AG09309 (cell line): Measurements from ENCODE around the gene MSL1.

Source experiments
- DNase-seq: peaks from one replicate; pipeline ENCODE4 v3.0.0-alpha.2; 2010; ENCODE audit warnings: low read depth
- H3K4me3 ChIP-seq: 2 replicates; pipeline ENCODE4 v1.5.1; 2011; ENCODE audit warnings: mild to moderate bottlenecking, low read depth, low read length, moderate library complexity; ENCODE audit not compliant: control insufficient read depth
- CTCF ChIP-seq: IDR thresholded peaks from 2 replicates; pipeline ENCODE4 v1.5.1; 2011; ENCODE audit warnings: mild to moderate bottlenecking, low read depth, low read length, inconsistent platforms; ENCODE audit not compliant: insufficient read depth, control insufficient read depth; ENCODE audit errors: missing control alignments

The MSL1 gene

GRCh38 chr17:40175928-40176753, 54.4 kb downstream of the MSL1 start:
- no peak for DNase-seq
- no peak for TF ChIP-seq CTCF
- no peak overlapping the region for H3K4me3 ChIP-seq

- H3K4me3 ChIP-seq: no peak overlapping the region
- TF ChIP-seq CTCF: no peak
- DNase-seq: no peak
Measured at GRCh38 chr17:40176754-40177110, 55.0 kb downstream of the MSL1 start.

- DNase-seq: no peak
- peak within 1 kb of the TSS; percentile 40 for H3K4me3 ChIP-seq
- no peak for TF ChIP-seq CTCF
Measured at GRCh38 chr17:40177275-40177874, 55.6 kb downstream of the MSL1 start, which contains the start of gene RAPGEFL1. Gene RAPGEFL1, plus strand, starts transcription at chr17:40177470. Its CDS starts 392 bp downstream, at chr17:40177862.

- H3K4me3 ChIP-seq: no peak overlapping the region
- TF ChIP-seq CTCF: no peak
- DNase-seq: no peak
Measured at GRCh38 chr17:40178021-40178601, 56.3 kb downstream of the MSL1 start.

DNA sequence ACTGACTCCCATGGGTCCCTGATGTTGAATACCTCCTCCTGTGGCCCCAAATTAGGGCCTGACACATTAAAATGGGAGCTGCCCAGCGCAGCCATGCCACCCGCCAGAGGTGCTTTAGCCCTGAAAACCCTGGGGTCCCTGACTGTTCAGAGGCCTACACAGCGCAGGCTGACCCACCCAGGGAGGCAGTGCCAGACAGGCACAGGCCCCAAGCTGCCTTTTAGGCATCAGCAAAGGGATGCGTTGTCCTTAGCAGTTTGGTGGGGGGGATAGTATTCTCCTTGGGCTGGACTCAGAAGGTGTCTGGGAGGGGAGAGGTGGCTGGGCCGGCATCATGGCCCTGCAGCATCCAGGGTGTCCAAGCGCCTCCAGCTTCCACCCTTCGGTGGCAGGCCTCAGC, 56.9 kb downstream of the MSL1 start:
- TF ChIP-seq CTCF: no peak
- no peak overlapping the region for H3K4me3 ChIP-seq
- no peak for DNase-seq

- H3K4me3 ChIP-seq: no peak overlapping the region
- no peak for TF ChIP-seq CTCF
- DNase-seq: no peak
Measured at GRCh38 chr17:40179923-40180659, 58.3 kb downstream of the MSL1 start.
